ENCODE results near the gene GABBR2. TPM values are rescaled to one million over a fixed set of nuclear protein-coding genes. Genes with fewer than 3 reads are reported as not detected.
A peak's percentile ranks its signal among the peaks of the same experiment; 100 is the strongest.

GABBR2 gene
- total and polyA plus RNA-seq, 7 experiments from 2014 or later, result not detected

- no peak for DNase-seq
- Histone ChIP-seq H3K36me3 (ENCODE audit: control insufficient read depth in 2 of 3, insufficient read depth in 3 of 3, low read length in 3 of 3) (no peaks in the 10 kb centered on the region), H3K4me1 (ENCODE audit: control insufficient read depth in 2 of 2, insufficient read depth in 2 of 2, low read length in 2 of 2) (no peaks in the 10 kb centered on the region), H3K9me3 (ENCODE audit: control insufficient read depth in 2 of 3, low read length in 3 of 3) (no peaks in the 10 kb centered on the region), H3K27ac (ENCODE audit: low read depth, low read length) (no peak overlapping the region), H3K27me3 (ENCODE audit: control insufficient read depth in 2 of 2, insufficient read depth in 2 of 2, low read length in 2 of 2) (no peaks in the 10 kb centered on the region), H3K4me3 (ENCODE audit: low read length) (no peak overlapping the region)
- peaks cover 0 to 9% (median 0%) of the 10 kb centered on the region in 7 donors for H3K4me1 Mint-ChIP-seq
- no peak overlapping the region for H3K4me3 Mint-ChIP-seq
- H3K36me3 Mint-ChIP-seq, result peaks cover 0 to 7% (median 0%) of the 10 kb centered on the region in 5 donors
- no peak for ATAC-seq
- H3K27ac Mint-ChIP-seq, result peak overlapping the region in 2 of 9 donors; percentile 12 to 46
- peaks cover 20 to 44% (median 30%) of the 10 kb centered on the region in 5 donors for H3K27me3 Mint-ChIP-seq
- peaks cover 0 to 9% (median 2%) of the 10 kb centered on the region in 11 donors for H3K9me3 Mint-ChIP-seq
- intact Hi-C loops (cut with micrococcal nuclease), result no loop called here
- CTCF ChIA-PET, result no interaction called here
- POLR2A ChIA-PET, result no interaction called here
Measured at GRCh38 chr9:98341157-98342097, 367.3 kb downstream of the GABBR2 start.

- Mint-ChIP-seq H3K27me3 (peaks cover 25 to 39% (median 32%) of the 10 kb centered on the region in 5 donors), H3K9me3 (peaks cover 0 to 9% (median 3%) of the 10 kb centered on the region in 11 donors), H3K4me3 (no peak overlapping the region), H3K4me1 (peaks cover 0 to 9% (median 0%) of the 10 kb centered on the region in 7 donors), H3K27ac (no peak overlapping the region), H3K36me3 (peaks cover 0 to 7% (median 0%) of the 10 kb centered on the region in 5 donors)
- no peaks in the 10 kb centered on the region for H3K36me3 ChIP-seq (ENCODE audit: control insufficient read depth in 2 of 3, insufficient read depth in 3 of 3, low read length in 3 of 3)
- no peak overlapping the region for H3K27ac ChIP-seq (ENCODE audit: low read depth, low read length)
- no peaks in the 10 kb centered on the region for H3K4me1 ChIP-seq (ENCODE audit: control insufficient read depth in 2 of 2, insufficient read depth in 2 of 2, low read length in 2 of 2)
- ATAC-seq (no peak), DNase-seq (no peak)
- no peaks in the 10 kb centered on the region for H3K9me3 ChIP-seq (ENCODE audit: control insufficient read depth in 2 of 3, low read length in 3 of 3)
- CTCF ChIA-PET, result no interaction called here
- H3K27me3 ChIP-seq (ENCODE audit: control insufficient read depth in 2 of 2, insufficient read depth in 2 of 2, low read length in 2 of 2), result no peaks in the 10 kb centered on the region
- no peak overlapping the region for H3K4me3 ChIP-seq (ENCODE audit: low read length)
- POLR2A ChIA-PET, result no interaction called here
- intact Hi-C loops (cut with micrococcal nuclease), result no loop called here
Measured at GRCh38 chr9:98339987-98340800, 368.5 kb downstream of the GABBR2 start.

- H3K36me3 ChIP-seq (ENCODE audit: control insufficient read depth in 2 of 3, insufficient read depth in 3 of 3, low read length in 3 of 3), result no peaks in the 10 kb centered on the region
- H3K27me3 Mint-ChIP-seq, result peaks cover 9 to 23% (median 12%) of the 10 kb centered on the region in 5 donors
- no peaks in the 10 kb centered on the region for H3K27me3 ChIP-seq (ENCODE audit: control insufficient read depth in 2 of 2, insufficient read depth in 2 of 2, low read length in 2 of 2)
- no peak overlapping the region for H3K27ac ChIP-seq (ENCODE audit: low read depth, low read length)
- H3K36me3 Mint-ChIP-seq, result peaks cover 0 to 7% (median 0%) of the 10 kb centered on the region in 5 donors
- H3K27ac Mint-ChIP-seq, result no peak overlapping the region
- ChIA-PET CTCF (no interaction called here), POLR2A (no interaction called here)
- no peak overlapping the region for H3K4me3 Mint-ChIP-seq
- H3K4me1 ChIP-seq (ENCODE audit: control insufficient read depth in 2 of 2, insufficient read depth in 2 of 2, low read length in 2 of 2), result no peaks in the 10 kb centered on the region
- ATAC-seq (no peak), DNase-seq (no peak)
- H3K9me3 ChIP-seq (ENCODE audit: control insufficient read depth in 2 of 3, low read length in 3 of 3), result no peaks in the 10 kb centered on the region
- intact Hi-C loops (cut with micrococcal nuclease), result no loop called here
- no peaks in the 10 kb centered on the region for H3K4me1 Mint-ChIP-seq
- peaks cover 0 to 9% (median 3%) of the 10 kb centered on the region in 11 donors for H3K9me3 Mint-ChIP-seq
- no peak overlapping the region for H3K4me3 ChIP-seq (ENCODE audit: low read length)
Measured at GRCh38 chr9:98335661-98336060, 373.1 kb downstream of the GABBR2 start.

GRCh38 chr9:98334796-98335195 is 373.9 kb downstream of the GABBR2 start:
- Histone ChIP-seq H3K4me3 (ENCODE audit: low read length) (no peak overlapping the region), H3K27me3 (ENCODE audit: control insufficient read depth in 2 of 2, insufficient read depth in 2 of 2, low read length in 2 of 2) (no peaks in the 10 kb centered on the region), H3K4me1 (ENCODE audit: control insufficient read depth in 2 of 2, insufficient read depth in 2 of 2, low read length in 2 of 2) (no peaks in the 10 kb centered on the region), H3K9me3 (ENCODE audit: control insufficient read depth in 2 of 3, low read length in 3 of 3) (no peaks in the 10 kb centered on the region), H3K27ac (ENCODE audit: low read depth, low read length) (no peak overlapping the region), H3K36me3 (ENCODE audit: control insufficient read depth in 2 of 3, insufficient read depth in 3 of 3, low read length in 3 of 3) (no peaks in the 10 kb centered on the region)
- ChIA-PET POLR2A (no interaction called here), CTCF (no interaction called here)
- intact Hi-C loops (cut with micrococcal nuclease), result no loop called here
- Mint-ChIP-seq H3K9me3 (peaks cover 0 to 9% (median 2%) of the 10 kb centered on the region in 11 donors), H3K27me3 (peaks cover 12 to 25% (median 15%) of the 10 kb centered on the region in 5 donors), H3K4me3 (no peak overlapping the region), H3K36me3 (peaks cover 0 to 7% (median 0%) of the 10 kb centered on the region in 5 donors), H3K27ac (no peak overlapping the region), H3K4me1 (no peaks in the 10 kb centered on the region)
- DNase-seq (no peak), ATAC-seq (no peak)

- Histone ChIP-seq H3K9me3 (ENCODE audit: control insufficient read depth in 2 of 3, low read length in 3 of 3) (no peaks in the 10 kb centered on the region), H3K27ac (ENCODE audit: low read depth, low read length) (no peak overlapping the region), H3K36me3 (ENCODE audit: control insufficient read depth in 2 of 3, insufficient read depth in 3 of 3, low read length in 3 of 3) (no peaks in the 10 kb centered on the region), H3K27me3 (ENCODE audit: control insufficient read depth in 2 of 2, insufficient read depth in 2 of 2, low read length in 2 of 2) (no peaks in the 10 kb centered on the region), H3K4me1 (ENCODE audit: control insufficient read depth in 2 of 2, insufficient read depth in 2 of 2, low read length in 2 of 2) (no peaks in the 10 kb centered on the region), H3K4me3 (ENCODE audit: low read length) (no peak overlapping the region)
- peaks cover 0 to 4% (median 0%) of the 10 kb centered on the region in 5 donors for H3K36me3 Mint-ChIP-seq
- H3K27ac Mint-ChIP-seq, result no peak overlapping the region
- no peak overlapping the region for H3K4me3 Mint-ChIP-seq
- H3K27me3 Mint-ChIP-seq, result peaks cover 7 to 20% (median 19%) of the 10 kb centered on the region in 5 donors
- no peak for DNase-seq
- ChIA-PET CTCF (no interaction called here), POLR2A (interaction anchor here (0.7 kb wide), 1 partner anchor 10 kb away, joined by 3 read pairs; no protein-coding TSS in a partner anchor)
- no peaks in the 10 kb centered on the region for H3K4me1 Mint-ChIP-seq
- peaks cover 0 to 5% (median 0%) of the 10 kb centered on the region in 11 donors for H3K9me3 Mint-ChIP-seq
- no peak for ATAC-seq
- intact Hi-C loops (cut with micrococcal nuclease), result no loop called here
Measured at GRCh38 chr9:98333703-98334582, 374.8 kb downstream of the GABBR2 start.

- CTCF ChIA-PET, result interaction anchor here (0.7 kb wide), 1 partner anchor 446 kb away, joined by 4 read pairs; no protein-coding TSS in a partner anchor
Measured at GRCh38 chr9:98332405-98332831, 376.3 kb downstream of the GABBR2 start.

More at GRCh38 chr9:98332405-98332831, 376.3 kb downstream of the GABBR2 start:
- POLR2A ChIA-PET, result no interaction called here
- Mint-ChIP-seq H3K4me3 (no peak overlapping the region), H3K9me3 (peaks cover 0 to 2% (median 0%) of the 10 kb centered on the region in 11 donors), H3K27me3 (peaks cover 3 to 19% (median 13%) of the 10 kb centered on the region in 5 donors), H3K4me1 (no peaks in the 10 kb centered on the region), H3K36me3 (peaks cover 0 to 4% (median 0%) of the 10 kb centered on the region in 5 donors), H3K27ac (no peak overlapping the region)
- ATAC-seq (no peak), DNase-seq (no peak)
- no peaks in the 10 kb centered on the region for H3K36me3 ChIP-seq (ENCODE audit: control insufficient read depth in 2 of 3, insufficient read depth in 3 of 3, low read length in 3 of 3)
- intact Hi-C loops (cut with micrococcal nuclease), result no loop called here
- H3K27ac ChIP-seq (ENCODE audit: low read depth, low read length), result no peak overlapping the region
- H3K27me3 ChIP-seq (ENCODE audit: control insufficient read depth in 2 of 2, insufficient read depth in 2 of 2, low read length in 2 of 2), result no peaks in the 10 kb centered on the region
- H3K9me3 ChIP-seq (ENCODE audit: control insufficient read depth in 2 of 3, low read length in 3 of 3), result no peaks in the 10 kb centered on the region
- H3K4me3 ChIP-seq (ENCODE audit: low read length), result no peak overlapping the region
- no peaks in the 10 kb centered on the region for H3K4me1 ChIP-seq (ENCODE audit: control insufficient read depth in 2 of 2, insufficient read depth in 2 of 2, low read length in 2 of 2)

Measured in naive thymus-derived CD4-positive, alpha-beta T cell (primary cell).